Memory B cell (primary cell): ENCODE results near the gene DPP7.

Source experiments
- ATAC-seq: fragments of 150-1000 bp; cut with Tn5 transposase; 2 replicates; pipeline ENCODE4 v1.10.0; 2021; ENCODE audit warnings: low read depth, mild to moderate bottlenecking, moderate library complexity
- DNase-seq, 2 donors: peaks; one replicate each; pipeline ENCODE4 v3.0.0; 2022; ENCODE audit warnings: low spot score in 2 of 2
- H3K27ac Mint-ChIP-seq: one replicate; pipeline ENCODE4 v1.8.0; 2022; ENCODE audit warnings: mild to moderate bottlenecking, moderate library complexity, mixed read lengths
- H3K27me3 Mint-ChIP-seq: one replicate; pipeline ENCODE4 v1.8.0; 2022; ENCODE audit warnings: mixed read lengths
- H3K36me3 Mint-ChIP-seq: one replicate; pipeline ENCODE4 v1.8.0; 2022; ENCODE audit warnings: mild to moderate bottlenecking, mixed read lengths
- H3K4me1 Mint-ChIP-seq: one replicate; pipeline ENCODE4 v1.8.0; 2022; ENCODE audit warnings: mixed read lengths
- H3K4me3 Mint-ChIP-seq: one replicate; pipeline ENCODE4 v1.8.0; 2022; ENCODE audit warnings: mild to moderate bottlenecking, moderate library complexity, mixed read lengths
- H3K9me3 Mint-ChIP-seq: one replicate; pipeline ENCODE4 v1.8.0; 2022; ENCODE audit warnings: mixed read lengths

DPP7 gene

GRCh38 chr9:137106662-137107250, 7.8 kb downstream of the DPP7 start:
- peaks cover 11% of the 10 kb centered on the region for H3K36me3 Mint-ChIP-seq
- peaks cover 3% of the 10 kb centered on the region for H3K4me1 Mint-ChIP-seq
- H3K4me3 Mint-ChIP-seq: no peak overlapping the region
- no peak overlapping the region for H3K27ac Mint-ChIP-seq
- H3K27me3 Mint-ChIP-seq: no peaks in the 10 kb centered on the region
- ATAC-seq (no peak), DNase-seq (no peak)
- no peaks in the 10 kb centered on the region for H3K9me3 Mint-ChIP-seq

- H3K36me3 Mint-ChIP-seq: peaks cover 11% of the 10 kb centered on the region
- no peak overlapping the region for H3K4me3 Mint-ChIP-seq
- ATAC-seq (no peak), DNase-seq (no peak)
- H3K4me1 Mint-ChIP-seq: peaks cover 3% of the 10 kb centered on the region
- H3K9me3 Mint-ChIP-seq: no peaks in the 10 kb centered on the region
- H3K27ac Mint-ChIP-seq: no peak overlapping the region
- H3K27me3 Mint-ChIP-seq: no peaks in the 10 kb centered on the region
These were observed 8.5 kb downstream of the DPP7 start for GRCh38 chr9:137105814-137106661.

DNA sequence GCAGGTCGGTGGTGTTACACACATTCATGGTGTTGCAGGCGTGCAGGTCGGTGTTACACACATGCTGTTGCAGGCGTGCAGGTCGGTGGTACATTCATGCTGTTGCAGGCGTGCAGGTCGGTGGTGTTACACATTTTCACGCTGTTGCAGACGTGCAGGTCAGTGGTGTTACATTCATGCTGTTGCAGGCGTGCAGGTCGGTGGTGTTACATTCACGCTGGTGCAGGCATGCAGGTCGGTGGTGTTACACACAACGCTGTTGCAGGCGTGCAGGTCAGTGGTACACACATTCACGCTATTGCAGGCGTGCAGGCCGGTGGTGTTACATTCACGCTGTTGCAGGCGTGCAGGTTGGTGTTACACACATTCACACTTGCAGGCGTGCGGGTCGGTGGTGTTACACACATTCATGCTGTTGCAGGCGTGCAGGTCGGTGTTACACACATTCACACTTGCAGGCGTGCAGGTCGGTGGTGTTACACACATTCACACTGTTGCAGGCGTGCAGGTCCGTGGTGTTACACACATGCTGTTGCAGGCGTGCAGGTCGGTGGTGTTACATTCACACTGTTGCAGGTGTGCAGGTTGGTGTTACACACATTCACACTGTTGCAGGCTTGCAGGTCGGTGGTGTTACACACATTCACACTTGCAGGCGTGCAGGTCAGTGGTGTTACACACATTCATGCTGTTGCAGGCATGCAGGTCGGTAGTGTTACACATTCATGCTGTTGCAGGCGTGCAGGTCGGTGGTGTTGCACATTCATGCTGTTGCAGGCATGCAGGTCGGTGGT, 11.1 kb downstream of the DPP7 start:
- no peaks in the 10 kb centered on the region for H3K9me3 Mint-ChIP-seq
- no peak overlapping the region for H3K4me3 Mint-ChIP-seq
- peaks cover 15% of the 10 kb centered on the region for H3K36me3 Mint-ChIP-seq
- ATAC-seq (no peak), DNase-seq (no peak)
- no peaks in the 10 kb centered on the region for H3K27me3 Mint-ChIP-seq
- no peaks in the 10 kb centered on the region for H3K4me1 Mint-ChIP-seq
- no peak overlapping the region for H3K27ac Mint-ChIP-seq

- Mint-ChIP-seq H3K27ac (no peak overlapping the region), H3K27me3 (no peaks in the 10 kb centered on the region), H3K4me1 (peaks cover 10% of the 10 kb centered on the region), H3K4me3 (no peak overlapping the region), H3K9me3 (no peaks in the 10 kb centered on the region), H3K36me3 (peaks cover 23% of the 10 kb centered on the region)
- DNase-seq: no peak
- ATAC-seq: no peak
These were observed 15.3 kb downstream of the DPP7 start for GRCh38 chr9:137099231-137099630.

DNA sequence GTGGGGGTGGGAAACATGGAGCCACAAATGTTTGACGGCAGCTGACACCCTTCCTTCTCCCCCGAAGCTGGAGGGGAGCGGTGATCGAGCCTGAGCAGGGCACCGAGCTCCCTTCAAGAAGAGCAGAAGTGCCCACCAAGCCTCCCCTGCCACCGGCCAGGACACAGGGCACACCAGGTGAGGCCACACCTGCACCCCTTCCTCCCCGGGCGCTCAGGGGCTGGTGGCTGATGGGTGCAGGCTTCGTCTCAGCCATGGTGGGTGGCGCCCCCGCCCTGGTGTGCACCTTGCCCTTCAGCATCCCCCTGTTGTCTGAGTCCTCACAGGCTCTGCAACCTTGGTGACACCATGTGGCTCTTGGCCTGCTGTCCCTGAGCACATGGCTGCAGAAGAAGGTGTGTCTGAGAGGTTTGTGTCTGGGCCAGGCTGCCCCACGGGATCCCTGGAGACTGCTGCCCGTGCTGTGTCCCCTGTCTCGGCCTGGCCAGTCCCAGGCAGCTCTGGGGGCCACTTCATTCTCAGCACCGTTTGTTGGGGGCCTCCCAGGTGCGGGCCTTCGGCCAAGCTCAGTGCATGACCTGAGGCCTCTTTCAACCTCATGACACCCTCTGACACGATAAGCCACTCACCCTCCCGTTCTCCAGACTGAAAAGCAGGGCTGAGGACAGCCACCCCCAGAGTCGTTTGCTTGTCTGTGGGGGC, 16.6 kb downstream of the DPP7 start:
- no peak overlapping the region for H3K4me3 Mint-ChIP-seq
- no peaks in the 10 kb centered on the region for H3K27me3 Mint-ChIP-seq
- DNase-seq (no peak), ATAC-seq (no peak)
- peaks cover 21% of the 10 kb centered on the region for H3K36me3 Mint-ChIP-seq
- no peak overlapping the region for H3K27ac Mint-ChIP-seq
- peaks cover 12% of the 10 kb centered on the region for H3K4me1 Mint-ChIP-seq
- no peaks in the 10 kb centered on the region for H3K9me3 Mint-ChIP-seq

GRCh38 chr9:137096785-137097546, 17.6 kb downstream of the DPP7 start:
- Mint-ChIP-seq H3K4me1 (peaks cover 12% of the 10 kb centered on the region), H3K9me3 (no peaks in the 10 kb centered on the region), H3K27me3 (no peaks in the 10 kb centered on the region), H3K4me3 (no peak overlapping the region), H3K36me3 (peaks cover 24% of the 10 kb centered on the region), H3K27ac (no peak overlapping the region)
- DNase-seq (no peak), ATAC-seq (no peak)

DNA sequence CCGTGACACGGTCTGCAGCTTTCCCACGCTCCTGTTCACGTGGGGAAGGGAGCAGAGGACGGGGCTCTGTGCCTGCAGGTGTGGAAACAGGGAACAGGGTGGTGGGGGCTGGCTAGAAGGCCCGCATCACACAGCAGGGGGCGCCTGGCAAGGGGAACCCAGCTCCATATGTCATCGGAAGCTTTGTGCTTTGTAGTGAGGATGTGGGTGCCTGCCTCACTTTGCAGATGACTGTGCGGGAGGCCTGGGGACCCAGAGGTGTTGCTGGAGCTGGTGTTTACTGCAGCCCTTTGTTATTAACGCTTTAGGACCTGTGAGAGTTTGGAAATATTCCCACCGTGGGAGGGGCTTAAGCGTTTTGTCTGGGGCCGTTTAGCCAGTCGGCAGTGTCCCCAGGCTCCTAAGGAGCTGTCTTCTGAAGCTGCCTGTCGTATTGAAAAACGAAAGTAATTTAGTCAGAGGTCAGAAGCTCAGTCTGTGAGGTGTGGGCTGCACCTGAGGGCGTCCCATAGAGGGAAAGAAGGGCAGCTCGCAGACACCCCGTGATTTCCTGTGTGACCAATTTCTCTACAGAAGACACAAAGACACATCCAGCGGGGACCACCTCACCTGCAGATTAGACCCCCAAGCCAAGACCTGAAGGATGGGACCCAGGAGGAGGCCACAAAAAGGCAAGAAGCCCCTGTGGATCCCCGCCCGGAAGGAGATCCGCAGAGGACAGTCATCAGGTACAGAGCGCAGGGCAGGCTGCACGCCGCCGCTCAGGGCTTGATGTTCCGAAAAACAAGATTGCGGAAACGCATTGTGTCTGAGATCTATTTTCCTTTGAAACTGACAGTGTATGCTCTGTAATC, 18.6 kb downstream of the DPP7 start:
- H3K9me3 Mint-ChIP-seq: no peaks in the 10 kb centered on the region
- DNase-seq (peak in 1 of 2 donors; percentile 63), ATAC-seq (peak; percentile 99)
- peak overlapping the region; percentile 74 for H3K27ac Mint-ChIP-seq
- peaks cover 26% of the 10 kb centered on the region for H3K36me3 Mint-ChIP-seq
- peaks cover 14% of the 10 kb centered on the region for H3K4me1 Mint-ChIP-seq
- no peaks in the 10 kb centered on the region for H3K27me3 Mint-ChIP-seq
- H3K4me3 Mint-ChIP-seq: peak overlapping the region; percentile 83

- no peak for DNase-seq
- ATAC-seq: no peak
- Mint-ChIP-seq H3K4me1 (peaks cover 30% of the 10 kb centered on the region), H3K27me3 (no peaks in the 10 kb centered on the region), H3K4me3 (no peak overlapping the region), H3K27ac (peak overlapping the region; percentile 2), H3K36me3 (peaks cover 13% of the 10 kb centered on the region), H3K9me3 (no peaks in the 10 kb centered on the region)
These were observed 25.1 kb downstream of the DPP7 start for GRCh38 chr9:137089232-137089947.

GRCh38 chr9:137088121-137088520, 26.4 kb downstream of the DPP7 start:
- H3K27ac Mint-ChIP-seq: peak overlapping the region; percentile 84
- no peak for DNase-seq
- no peak for ATAC-seq
- peak overlapping the region; percentile 86 for H3K4me3 Mint-ChIP-seq
- no peaks in the 10 kb centered on the region for H3K9me3 Mint-ChIP-seq
- peaks cover 31% of the 10 kb centered on the region for H3K4me1 Mint-ChIP-seq
- H3K36me3 Mint-ChIP-seq: peaks cover 11% of the 10 kb centered on the region
- H3K27me3 Mint-ChIP-seq: no peaks in the 10 kb centered on the region

- H3K27me3 Mint-ChIP-seq: no peaks in the 10 kb centered on the region
- DNase-seq (no peak), ATAC-seq (no peak)
- H3K27ac Mint-ChIP-seq: peak overlapping the region; percentile 84
- H3K36me3 Mint-ChIP-seq: peaks cover 11% of the 10 kb centered on the region
- no peaks in the 10 kb centered on the region for H3K9me3 Mint-ChIP-seq
- H3K4me1 Mint-ChIP-seq: peaks cover 31% of the 10 kb centered on the region
- H3K4me3 Mint-ChIP-seq: peak overlapping the region; percentile 86
These were observed 27.1 kb downstream of the DPP7 start for GRCh38 chr9:137087409-137087925.

GRCh38 chr9:137086531-137087408, 27.8 kb downstream of the DPP7 start, which contains the start of gene MAN1B1:
TSS of gene MAN1B1 (plus strand) at chr9:137086985. CDS start at chr9:137087000, 15 bp downstream.
- Mint-ChIP-seq H3K4me3 (peak within 1 kb of the TSS; percentile 91), H3K27ac (peak within 1 kb of the TSS; percentile 88), H3K36me3 (peaks cover 9% of the 10 kb centered on the region), H3K27me3 (no peaks in the 10 kb centered on the region), H3K9me3 (no peaks in the 10 kb centered on the region), H3K4me1 (peaks cover 31% of the 10 kb centered on the region)
- DNase-seq (peak; percentile 95 to 98), ATAC-seq (peak; percentile 76)
